HepG2 (cell line): ENCODE results near the gene HS6ST1. TPM values are rescaled to one million over a fixed set of nuclear protein-coding genes. Genes with fewer than 3 reads are reported as not detected.

Experiments used
- CREB1 ChIP-seq, 2 experiments: fragments of 450-650 bp in 1 of 2; IDR thresholded peaks; 2 replicates each; pipeline ENCODE4 v1.6.1; 2016 to 2017; ENCODE audit warnings: control low read depth in 1 of 2, mild to moderate bottlenecking in 1 of 2, missing compliant biosample characterization in 1 of 2, missing genetic modification characterization in 1 of 2
- HOXA5 ChIP-seq: sonication (generic); formaldehyde crosslinking; IDR thresholded peaks from 2 replicates; pipeline ENCODE4 v1.4.0; 2020; ENCODE audit warnings: missing genetic modification reagents
- KDM5A ChIP-seq: fragments of 200-600 bp; sonication (generic); IDR thresholded peaks from 2 replicates; pipeline ENCODE4 v1.7.0; 2018; ENCODE audit warnings: antibody characterized with exemption, mild to moderate bottlenecking, low read length, borderline replicate concordance
- ZNF350 ChIP-seq: sonication (generic); formaldehyde crosslinking; IDR thresholded peaks from 2 replicates; pipeline ENCODE4 v1.4.0; 2020; ENCODE audit warnings: mild to moderate bottlenecking, low read depth, missing genetic modification reagents, borderline replicate concordance
- ZSCAN31 ChIP-seq: sonication (generic); formaldehyde crosslinking; IDR thresholded peaks from 2 replicates; pipeline ENCODE4 v1.5.0; 2020; ENCODE audit warnings: low read depth, mild to moderate bottlenecking, missing genetic modification reagents
- polyA plus RNA-seq, 8 experiments: library from polyadenylated mRNA; depleted of rRNA in 3 of 8; stranded (reverse) in 7 of 8; unstranded in 1 of 8; fragments of >200 nt; fragmentation: Illumina TruSeq in 4 of 8; extraction: Trizol in 4 of 8; gene quantifications; 2 replicates each; pipeline versions ENCODE4 v1.2.1 to v1.2.3, GENCODE V29; 2011 to 2016; ENCODE audit warnings: low read depth in 4 of 8, missing spikeins in 1 of 8, mixed read lengths in 1 of 8; ENCODE audit not compliant: insufficient read depth in 1 of 8
- total RNA-seq, 5 experiments: library from RNA; depleted of rRNA; stranded (reverse); fragments of >200 nt; fragmentation: Illumina TruSeq; extraction: Trizol; gene quantifications; 2 replicates each; pipeline ENCODE4 v1.2.3, GENCODE V29; 2016; ENCODE audit warnings: low read depth in 1 of 5
- TF ChIP-seq, protein P1 (sequence below): sonication (generic); formaldehyde crosslinking; IDR thresholded peaks from 2 replicates; pipeline ENCODE4 v1.5.0; 2020; ENCODE audit warnings: mild to moderate bottlenecking, missing genetic modification reagents, borderline replicate concordance
- TF ChIP-seq, protein P2 (sequence below): sonication (generic); formaldehyde crosslinking; IDR thresholded peaks from 2 replicates; pipeline ENCODE4 v1.4.0; 2020; ENCODE audit warnings: missing genetic modification reagents
- TF ChIP-seq, protein P3 (sequence below): sonication (generic); formaldehyde crosslinking; IDR thresholded peaks from 2 replicates; pipeline ENCODE4 v1.9.0; 2022; ENCODE audit warnings: low read depth, missing genetic modification reagents
- TF ChIP-seq, protein P4 (sequence below): sonication (generic); formaldehyde crosslinking; IDR thresholded peaks from 2 replicates; pipeline ENCODE4 v1.5.1; 2020; ENCODE audit warnings: mild to moderate bottlenecking, missing genetic modification reagents

Gene HS6ST1
- total and polyA plus RNA-seq, 2 of the 13 experiments (the other 11 are each of a cell fraction or from before 2014, with no cell fraction given) = 34.5 to 84.6 TPM

DNA sequence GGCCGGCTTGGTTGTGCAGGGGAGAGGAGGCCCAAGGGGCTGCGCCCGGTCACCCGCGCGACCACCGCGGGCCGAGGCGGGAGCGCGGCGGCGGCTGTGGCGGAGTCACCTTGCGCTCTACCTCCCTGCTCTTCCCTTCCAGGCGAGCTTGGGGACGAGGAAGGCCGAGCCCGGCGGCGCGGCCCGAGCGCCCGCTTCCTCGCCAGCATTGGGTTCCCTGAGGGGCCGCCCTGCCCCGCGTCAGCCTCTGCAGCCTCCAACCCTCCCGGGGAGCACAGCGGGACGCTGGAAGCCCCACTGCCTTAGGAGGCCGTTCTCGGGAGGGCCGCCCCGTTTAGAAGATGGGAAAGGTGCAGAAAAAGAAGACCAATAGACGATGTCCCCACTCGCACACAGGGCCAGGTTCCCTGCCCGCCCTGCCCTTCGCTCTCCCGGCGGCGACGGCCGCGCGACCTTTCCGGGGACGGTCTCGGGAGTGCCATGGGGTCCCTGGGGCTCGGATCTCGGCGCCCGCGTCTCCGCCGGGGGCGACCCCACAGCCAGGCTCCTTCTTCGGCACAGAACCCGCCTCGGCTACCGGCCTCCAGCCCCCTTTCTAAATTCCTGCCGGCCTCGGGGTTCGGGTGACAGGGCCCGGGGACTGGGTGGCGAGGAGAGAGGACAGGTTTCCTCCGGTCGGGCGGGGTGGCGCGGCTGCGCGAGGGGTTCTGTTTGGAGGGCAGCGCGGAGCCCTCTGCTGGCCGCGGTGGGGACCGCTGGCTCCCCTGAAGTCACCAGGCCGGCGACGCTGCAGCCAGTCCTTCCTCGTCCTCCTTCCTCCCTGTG, 85.5 kb downstream of the HS6ST1 start (continued):
- TF ChIP-seq, protein P1, sequence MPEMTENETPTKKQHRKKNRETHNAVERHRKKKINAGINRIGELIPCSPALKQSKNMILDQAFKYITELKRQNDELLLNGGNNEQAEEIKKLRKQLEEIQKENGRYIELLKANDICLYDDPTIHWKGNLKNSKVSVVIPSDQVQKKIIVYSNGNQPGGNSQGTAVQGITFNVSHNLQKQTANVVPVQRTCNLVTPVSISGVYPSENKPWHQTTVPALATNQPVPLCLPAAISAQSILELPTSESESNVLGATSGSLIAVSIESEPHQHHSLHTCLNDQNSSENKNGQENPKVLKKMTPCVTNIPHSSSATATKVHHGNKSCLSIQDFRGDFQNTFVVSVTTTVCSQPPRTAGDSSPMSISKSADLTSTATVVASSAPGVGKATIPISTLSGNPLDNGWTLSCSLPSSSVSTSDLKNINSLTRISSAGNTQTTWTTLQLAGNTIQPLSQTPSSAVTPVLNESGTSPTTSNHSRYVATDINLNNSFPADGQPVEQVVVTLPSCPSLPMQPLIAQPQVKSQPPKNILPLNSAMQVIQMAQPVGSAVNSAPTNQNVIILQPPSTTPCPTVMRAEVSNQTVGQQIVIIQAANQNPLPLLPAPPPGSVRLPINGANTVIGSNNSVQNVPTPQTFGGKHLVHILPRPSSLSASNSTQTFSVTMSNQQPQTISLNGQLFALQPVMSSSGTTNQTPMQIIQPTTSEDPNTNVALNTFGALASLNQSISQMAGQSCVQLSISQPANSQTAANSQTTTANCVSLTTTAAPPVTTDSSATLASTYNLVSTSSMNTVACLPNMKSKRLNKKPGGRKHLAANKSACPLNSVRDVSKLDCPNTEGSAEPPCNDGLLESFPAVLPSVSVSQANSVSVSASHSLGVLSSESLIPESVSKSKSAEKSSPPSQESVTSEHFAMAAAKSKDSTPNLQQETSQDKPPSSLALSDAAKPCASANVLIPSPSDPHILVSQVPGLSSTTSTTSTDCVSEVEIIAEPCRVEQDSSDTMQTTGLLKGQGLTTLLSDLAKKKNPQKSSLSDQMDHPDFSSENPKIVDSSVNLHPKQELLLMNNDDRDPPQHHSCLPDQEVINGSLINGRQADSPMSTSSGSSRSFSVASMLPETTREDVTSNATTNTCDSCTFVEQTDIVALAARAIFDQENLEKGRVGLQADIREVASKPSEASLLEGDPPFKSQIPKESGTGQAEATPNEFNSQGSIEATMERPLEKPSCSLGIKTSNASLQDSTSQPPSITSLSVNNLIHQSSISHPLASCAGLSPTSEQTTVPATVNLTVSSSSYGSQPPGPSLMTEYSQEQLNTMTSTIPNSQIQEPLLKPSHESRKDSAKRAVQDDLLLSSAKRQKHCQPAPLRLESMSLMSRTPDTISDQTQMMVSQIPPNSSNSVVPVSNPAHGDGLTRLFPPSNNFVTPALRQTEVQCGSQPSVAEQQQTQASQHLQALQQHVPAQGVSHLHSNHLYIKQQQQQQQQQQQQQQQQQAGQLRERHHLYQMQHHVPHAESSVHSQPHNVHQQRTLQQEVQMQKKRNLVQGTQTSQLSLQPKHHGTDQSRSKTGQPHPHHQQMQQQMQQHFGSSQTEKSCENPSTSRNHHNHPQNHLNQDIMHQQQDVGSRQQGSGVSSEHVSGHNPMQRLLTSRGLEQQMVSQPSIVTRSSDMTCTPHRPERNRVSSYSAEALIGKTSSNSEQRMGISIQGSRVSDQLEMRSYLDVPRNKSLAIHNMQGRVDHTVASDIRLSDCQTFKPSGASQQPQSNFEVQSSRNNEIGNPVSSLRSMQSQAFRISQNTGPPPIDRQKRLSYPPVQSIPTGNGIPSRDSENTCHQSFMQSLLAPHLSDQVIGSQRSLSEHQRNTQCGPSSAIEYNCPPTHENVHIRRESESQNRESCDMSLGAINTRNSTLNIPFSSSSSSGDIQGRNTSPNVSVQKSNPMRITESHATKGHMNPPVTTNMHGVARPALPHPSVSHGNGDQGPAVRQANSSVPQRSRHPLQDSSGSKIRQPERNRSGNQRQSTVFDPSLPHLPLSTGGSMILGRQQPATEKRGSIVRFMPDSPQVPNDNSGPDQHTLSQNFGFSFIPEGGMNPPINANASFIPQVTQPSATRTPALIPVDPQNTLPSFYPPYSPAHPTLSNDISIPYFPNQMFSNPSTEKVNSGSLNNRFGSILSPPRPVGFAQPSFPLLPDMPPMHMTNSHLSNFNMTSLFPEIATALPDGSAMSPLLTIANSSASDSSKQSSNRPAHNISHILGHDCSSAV (CRISPR knock-in tag) = peak; percentile 90; the same call in 1 of the 2 replicates
- TF ChIP-seq, protein P2, sequence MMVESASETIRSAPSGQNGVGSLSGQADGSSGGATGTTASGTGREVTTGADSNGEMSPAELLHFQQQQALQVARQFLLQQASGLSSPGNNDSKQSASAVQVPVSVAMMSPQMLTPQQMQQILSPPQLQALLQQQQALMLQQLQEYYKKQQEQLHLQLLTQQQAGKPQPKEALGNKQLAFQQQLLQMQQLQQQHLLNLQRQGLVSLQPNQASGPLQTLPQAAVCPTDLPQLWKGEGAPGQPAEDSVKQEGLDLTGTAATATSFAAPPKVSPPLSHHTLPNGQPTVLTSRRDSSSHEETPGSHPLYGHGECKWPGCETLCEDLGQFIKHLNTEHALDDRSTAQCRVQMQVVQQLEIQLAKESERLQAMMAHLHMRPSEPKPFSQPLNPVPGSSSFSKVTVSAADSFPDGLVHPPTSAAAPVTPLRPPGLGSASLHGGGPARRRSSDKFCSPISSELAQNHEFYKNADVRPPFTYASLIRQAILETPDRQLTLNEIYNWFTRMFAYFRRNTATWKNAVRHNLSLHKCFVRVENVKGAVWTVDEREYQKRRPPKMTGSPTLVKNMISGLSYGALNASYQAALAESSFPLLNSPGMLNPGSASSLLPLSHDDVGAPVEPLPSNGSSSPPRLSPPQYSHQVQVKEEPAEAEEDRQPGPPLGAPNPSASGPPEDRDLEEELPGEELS (CRISPR knock-in tag) = peak; percentile 66
- TF ChIP-seq HOXA5 (peak; percentile 93), ZNF350 (CRISPR knock-in tag) (peak; percentile 94; the same call in 1 of the 2 replicates), ZSCAN31 (peak; percentile 71; the same call in 1 of the 2 replicates), CREB1 (IDR thresholded peaks at IDR 0.05) (no peak), CREB1 (CRISPR knock-in tag; IDR thresholded peaks at IDR 0.05) (no peak), KDM5A (peak; percentile 47; the same call in 1 of the 2 replicates)
- TF ChIP-seq, protein P3, sequence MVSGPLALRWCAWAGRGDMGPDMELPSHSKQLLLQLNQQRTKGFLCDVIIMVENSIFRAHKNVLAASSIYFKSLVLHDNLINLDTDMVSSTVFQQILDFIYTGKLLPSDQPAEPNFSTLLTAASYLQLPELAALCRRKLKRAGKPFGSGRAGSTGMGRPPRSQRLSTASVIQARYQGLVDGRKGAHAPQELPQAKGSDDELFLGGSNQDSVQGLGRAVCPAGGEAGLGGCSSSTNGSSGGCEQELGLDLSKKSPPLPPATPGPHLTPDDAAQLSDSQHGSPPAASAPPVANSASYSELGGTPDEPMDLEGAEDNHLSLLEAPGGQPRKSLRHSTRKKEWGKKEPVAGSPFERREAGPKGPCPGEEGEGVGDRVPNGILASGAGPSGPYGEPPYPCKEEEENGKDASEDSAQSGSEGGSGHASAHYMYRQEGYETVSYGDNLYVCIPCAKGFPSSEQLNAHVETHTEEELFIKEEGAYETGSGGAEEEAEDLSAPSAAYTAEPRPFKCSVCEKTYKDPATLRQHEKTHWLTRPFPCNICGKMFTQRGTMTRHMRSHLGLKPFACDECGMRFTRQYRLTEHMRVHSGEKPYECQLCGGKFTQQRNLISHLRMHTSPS = peak; percentile 68; the same call in 1 of the 2 replicates
- TF ChIP-seq, protein P4, sequence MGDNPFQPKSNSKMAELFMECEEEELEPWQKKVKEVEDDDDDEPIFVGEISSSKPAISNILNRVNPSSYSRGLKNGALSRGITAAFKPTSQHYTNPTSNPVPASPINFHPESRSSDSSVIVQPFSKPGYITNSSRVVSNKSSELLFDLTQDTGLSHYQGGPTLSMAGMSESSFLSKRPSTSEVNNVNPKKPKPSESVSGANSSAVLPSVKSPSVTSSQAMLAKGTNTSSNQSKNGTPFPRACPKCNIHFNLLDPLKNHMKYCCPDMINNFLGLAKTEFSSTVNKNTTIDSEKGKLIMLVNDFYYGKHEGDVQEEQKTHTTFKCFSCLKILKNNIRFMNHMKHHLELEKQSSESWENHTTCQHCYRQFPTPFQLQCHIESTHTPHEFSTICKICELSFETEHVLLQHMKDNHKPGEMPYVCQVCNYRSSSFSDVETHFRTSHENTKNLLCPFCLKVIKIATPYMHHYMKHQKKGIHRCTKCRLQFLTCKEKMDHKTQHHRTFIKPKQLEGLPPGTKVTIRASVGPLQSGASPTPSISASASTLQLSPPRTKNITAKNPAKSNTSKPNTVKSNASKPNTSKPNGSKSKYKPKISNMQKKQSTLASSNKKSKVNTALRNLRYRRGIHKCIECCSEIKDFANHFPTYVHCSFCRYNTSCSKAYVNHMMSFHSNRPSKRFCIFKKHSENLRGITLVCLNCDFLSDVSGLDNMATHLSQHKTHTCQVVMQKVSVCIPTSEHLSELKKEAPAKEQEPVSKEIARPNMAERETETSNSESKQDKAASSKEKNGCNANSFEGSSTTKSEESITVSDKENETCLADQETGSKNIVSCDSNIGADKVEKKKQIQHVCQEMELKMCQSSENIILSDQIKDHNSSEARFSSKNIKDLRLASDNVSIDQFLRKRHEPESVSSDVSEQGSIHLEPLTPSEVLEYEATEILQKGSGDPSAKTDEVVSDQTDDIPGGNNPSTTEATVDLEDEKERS (CRISPR knock-in tag) = peak; percentile 96
